HepG2 (cell line): ENCODE data around the gene NFATC3. TPM values are rescaled to one million over a fixed set of nuclear protein-coding genes. Genes with fewer than 3 reads are reported as not detected.

Experiments
- AKAP8 ChIP-seq: sonication (generic); formaldehyde crosslinking; IDR thresholded peaks from 2 replicates; pipeline ENCODE4 v1.5.1; 2020; ENCODE audit warnings: mild to moderate bottlenecking, missing genetic modification reagents
- ASH2L ChIP-seq: fragments of 300-600, 200-600 bp; sonication (generic); IDR thresholded peaks from 2 replicates; pipeline ENCODE4 v1.7.0; 2017; ENCODE audit warnings: low read depth, mild to moderate bottlenecking, moderate library complexity, mixed read lengths, low read length; ENCODE audit not compliant: insufficient read length
- CBX2 ChIP-seq, 2 experiments: fragments of 200-600 bp in 1 of 2; sonication (generic); formaldehyde crosslinking in 1 of 2; IDR thresholded peaks; 2 replicates each; pipeline versions ENCODE4 v1.7.0 to v1.8.1; 2018 to 2022; ENCODE audit warnings: low read depth in 2 of 2, low read length in 1 of 2, mild to moderate bottlenecking in 1 of 2, missing genetic modification reagents in 1 of 2
- HINFP ChIP-seq: sonication (generic); formaldehyde crosslinking; IDR thresholded peaks from 2 replicates; pipeline ENCODE4 v1.4.0; 2020; ENCODE audit warnings: low read depth, mild to moderate bottlenecking, missing genetic modification reagents
- HOXD1 ChIP-seq: sonication (generic); formaldehyde crosslinking; IDR thresholded peaks from 2 replicates; pipeline ENCODE4 v1.5.0; 2020; ENCODE audit warnings: missing genetic modification reagents
- LRRFIP1 ChIP-seq: sonication (generic); formaldehyde crosslinking; conservative IDR thresholded peaks from 2 replicates; pipeline ENCODE4 v1.4.0; 2020; ENCODE audit warnings: missing genetic modification reagents
- MAX ChIP-seq: IDR thresholded peaks from 2 replicates; pipeline ENCODE4 v1.6.1; 2012; ENCODE audit warnings: inconsistent platforms
- NFE2 ChIP-seq: sonication (generic); formaldehyde crosslinking; IDR thresholded peaks from 2 replicates; pipeline ENCODE4 v1.4.0; 2020; ENCODE audit warnings: missing genetic modification reagents
- NFYC ChIP-seq: IDR thresholded peaks from 2 replicates; pipeline ENCODE4 v1.6.1; 2016; ENCODE audit warnings: missing genetic modification reagents, missing compliant biosample characterization
- NR3C1 ChIP-seq: sonication (generic); formaldehyde crosslinking; IDR thresholded peaks from 2 replicates; pipeline ENCODE4 v1.4.0; 2020; ENCODE audit warnings: missing genetic modification reagents
- PRDM10 ChIP-seq: sonication (generic); formaldehyde crosslinking; IDR thresholded peaks from 2 replicates; pipeline ENCODE4 v1.4.0; 2020; ENCODE audit warnings: low read depth, missing genetic modification reagents
- SALL2 ChIP-seq: sonication (generic); formaldehyde crosslinking; IDR thresholded peaks from 2 replicates; pipeline ENCODE4 v1.8.1; 2023; ENCODE audit warnings: mild to moderate bottlenecking, missing genetic modification reagents, inconsistent platforms
- SKI ChIP-seq: fragments of 450-650 bp; IDR thresholded peaks from one replicate; pipeline ENCODE4 v1.6.1; 2018; ENCODE audit warnings: mild to moderate bottlenecking; ENCODE audit not compliant: partially characterized antibody
- SOX5 ChIP-seq: IDR thresholded peaks from 2 replicates; pipeline ENCODE4 v1.6.1; 2016; ENCODE audit warnings: borderline replicate concordance
- TFDP1 ChIP-seq: IDR thresholded peaks from 2 replicates; pipeline ENCODE4 v1.6.1; 2016; ENCODE audit warnings: missing compliant biosample characterization, missing genetic modification reagents, borderline replicate concordance
- ZMAT3 ChIP-seq: sonication (generic); formaldehyde crosslinking; conservative IDR thresholded peaks from 2 replicates; pipeline ENCODE4 v1.7.0; 2021; ENCODE audit warnings: missing genetic modification reagents
- ZNF331 ChIP-seq: sonication (generic); formaldehyde crosslinking; IDR thresholded peaks from 2 replicates; pipeline ENCODE4 v1.4.0; 2020; ENCODE audit warnings: missing genetic modification reagents
- ZNF747 ChIP-seq: sonication (generic); formaldehyde crosslinking; IDR thresholded peaks from 2 replicates; pipeline ENCODE4 v1.8.1; 2023; ENCODE audit warnings: missing genetic modification reagents, mild to moderate bottlenecking, borderline replicate concordance
- ZNF891 ChIP-seq: sonication (generic); formaldehyde crosslinking; IDR thresholded peaks from 2 replicates; pipeline ENCODE4 v1.5.0; 2020; ENCODE audit warnings: mild to moderate bottlenecking, missing genetic modification reagents
- polyA plus RNA-seq, 8 experiments: library from polyadenylated mRNA; depleted of rRNA in 3 of 8; stranded (reverse) in 7 of 8; unstranded in 1 of 8; fragments of >200 nt; fragmentation: Illumina TruSeq in 4 of 8; extraction: Trizol in 4 of 8; gene quantifications; 2 replicates each; pipeline versions ENCODE4 v1.2.1 to v1.2.3, GENCODE V29; 2011 to 2016; ENCODE audit warnings: low read depth in 4 of 8, missing spikeins in 1 of 8, mixed read lengths in 1 of 8; ENCODE audit not compliant: insufficient read depth in 1 of 8
- total RNA-seq, 5 experiments: library from RNA; depleted of rRNA; stranded (reverse); fragments of >200 nt; fragmentation: Illumina TruSeq; extraction: Trizol; gene quantifications; 2 replicates each; pipeline ENCODE4 v1.2.3, GENCODE V29; 2016; ENCODE audit warnings: low read depth in 1 of 5

NFATC3 gene
- total and polyA plus RNA-seq, 2 of the 13 experiments (the other 11 are each of a cell fraction or from before 2014, with no cell fraction given), result 52.6 to 62.7 TPM

GRCh38 chr16:68083861-68084503 is 1.2 kb upstream of the NFATC3 start (continued):
- no peak; the same call in 1 of the 2 replicates for TF ChIP-seq ZNF747
- no peak for TF ChIP-seq HINFP (CRISPR knock-in tag)
- no peak for TF ChIP-seq NFE2 (CRISPR knock-in tag)
- peak; percentile 5; the same call in 1 of the 2 replicates for TF ChIP-seq PRDM10 (CRISPR knock-in tag)
- TF ChIP-seq NR3C1 (CRISPR knock-in tag), result no peak
- TF ChIP-seq SOX5, result no peak
- TF ChIP-seq LRRFIP1 (CRISPR knock-in tag), result no peak
- no peak for TF ChIP-seq SALL2 (CRISPR knock-in tag)
- TF ChIP-seq MAX, result no peak
- no peak for TF ChIP-seq AKAP8 (CRISPR knock-in tag)
- no peak for TF ChIP-seq ZMAT3 (CRISPR knock-in tag)
- no peak for TF ChIP-seq ASH2L
- no peak for TF ChIP-seq NFYC
- no peak for TF ChIP-seq TFDP1
- no peak for TF ChIP-seq SKI
- no peak for TF ChIP-seq ZNF891
- no peak for TF ChIP-seq CBX2 (IDR thresholded peaks at IDR 0.05; ENCODE audit: low read depth, low read length)
- no peak for TF ChIP-seq CBX2 (CRISPR knock-in tag; IDR thresholded peaks at IDR 0.05; ENCODE audit: low read depth)
- TF ChIP-seq ZNF331 (CRISPR knock-in tag), result no peak
- TF ChIP-seq HOXD1 (CRISPR knock-in tag), result no peak
